HCT116 (cell line): ENCODE results near the gene TIMP1. TPM values are rescaled to one million over a fixed set of nuclear protein-coding genes. Genes with fewer than 3 reads are reported as not detected.

Experiments used
- ATAC-seq: fragments of 200-7000 bp; cut with Tn5 transposase; 2 replicates; pipeline ENCODE4 v1.9.1; 2020; ENCODE audit warnings: mild to moderate bottlenecking, moderate library complexity
- BruUV-seq: library from RNA; stranded (reverse); fragments of 400-500 nt; replicated peaks from 2 replicates; lab custom pipeline; 2021; lab: Mats Ljungman, UMichigan
- CTCF ChIA-PET: fragments of 300-600 bp; sonication (Branson Sonifier 250); formaldehyde crosslinking; loops from one replicate; lab custom pipeline; 2021; ENCODE audit warnings: antibody characterized with exemption; lab: Charles Lee
- POLR2A ChIA-PET: fragments of 300-600, 350-600 bp; sonication (Branson Sonifier 250); formaldehyde crosslinking; loops from one replicate; lab custom pipeline; 2021; ENCODE audit warnings: antibody characterized with exemption; lab: Charles Lee
- RAD21 ChIA-PET, 2 experiments: fragments of 300-600 bp; sonication (Branson Sonifier 250); formaldehyde crosslinking; loops; one replicate each; lab custom pipeline; 2023; ENCODE audit warnings: low total read pairs in 2 of 2; ENCODE audit not compliant: uncharacterized antibody in 2 of 2, unreplicated experiment in 2 of 2, low non-redundant PET in 1 of 2; lab: Charles Lee
- DNase-seq: peaks from one replicate; pipeline ENCODE4 v3.0.0-alpha.2; 2010; ENCODE audit warnings: low read depth, low spot score
- H2AFZ ChIP-seq: fragments of 200-600 bp; shearing (Covaris generic), sonication (generic); 2 replicates; pipeline ENCODE4 v1.6.1; 2017; ENCODE audit warnings: low read depth, mixed run types, mixed read lengths, antibody characterized with exemption, low read length; ENCODE audit not compliant: poor library complexity, severe bottlenecking
- H3K27ac ChIP-seq: 2 replicates; pipeline ENCODE4 v1.5.1; 2012; ENCODE audit warnings: low read depth, low read length
- H3K27me3 ChIP-seq: fragments of 200-600 bp; sonication (generic); 2 replicates; pipeline ENCODE4 v1.6.1; 2016; ENCODE audit warnings: mixed run types, low read length, mixed read lengths; ENCODE audit not compliant: insufficient read depth
- H3K36me3 ChIP-seq, 2 experiments: fragments of 200-500 bp in 1 of 2; fragments of 200-600 bp in 1 of 2; sonication (Bioruptor generic) in 1 of 2; sonication (generic) in 1 of 2; 2 replicates each; pipeline versions ENCODE4 v1.5.1 to v1.6.1; 2014 to 2016; ENCODE audit warnings: low read length in 2 of 2, inconsistent platforms in 1 of 2, mixed read lengths in 1 of 2, mixed run types in 1 of 2; ENCODE audit not compliant: insufficient read depth in 2 of 2, control insufficient read depth in 1 of 2
- H3K4me1 ChIP-seq, 2 experiments: fragments of 200-600 bp in 1 of 2; sonication (generic) in 1 of 2; 2 replicates each; pipeline versions ENCODE4 v1.5.1 to v1.6.1; 2012 to 2017; ENCODE audit warnings: low read length in 2 of 2, inconsistent platforms in 1 of 2, mild to moderate bottlenecking in 1 of 2, mixed read lengths in 1 of 2, mixed run types in 1 of 2, moderate library complexity in 1 of 2; ENCODE audit not compliant: insufficient read depth in 2 of 2, control insufficient read depth in 1 of 2
- H3K4me2 ChIP-seq: fragments of 200-600 bp; sonication (generic); 2 replicates; pipeline ENCODE4 v1.6.1; 2017; ENCODE audit warnings: mixed run types, low read length, mixed read lengths
- H3K4me3 ChIP-seq, 2 experiments: fragments of 200-600 bp in 1 of 2; sonication (generic) in 1 of 2; replicated peaks in 1 of 2; 2 replicates each; pipeline ENCODE4 v1.5.1; 2011 to 2016; ENCODE audit warnings: low read length in 2 of 2, control low read depth in 1 of 2, low read depth in 1 of 2, mild to moderate bottlenecking in 1 of 2, mixed read lengths in 1 of 2, mixed run types in 1 of 2
- H3K79me2 ChIP-seq: fragments of 200-600 bp; sonication (generic); 2 replicates; pipeline ENCODE4 v1.6.1; 2017; ENCODE audit warnings: mild to moderate bottlenecking, mixed run types, low read length, moderate library complexity, mixed read lengths; ENCODE audit not compliant: insufficient read depth
- H3K9ac ChIP-seq: fragments of 200-600 bp; sonication (generic); 2 replicates; pipeline ENCODE4 v1.6.1; 2016; ENCODE audit warnings: low read length, mixed read lengths
- H3K9me2 ChIP-seq: fragments of 200-600 bp; sonication (generic), shearing (Covaris generic); 2 replicates; pipeline ENCODE4 v1.6.1; 2017; ENCODE audit warnings: mixed run types, mild to moderate bottlenecking, moderate library complexity; ENCODE audit not compliant: insufficient read depth
- H3K9me3 ChIP-seq, 2 experiments: fragments of 200-500 bp in 1 of 2; fragments of 200-600 bp in 1 of 2; sonication (Bioruptor generic) in 1 of 2; sonication (generic) in 1 of 2; 2 replicates each; pipeline ENCODE4 v1.6.1; 2014 to 2017; ENCODE audit warnings: low read length in 2 of 2, mixed read lengths in 2 of 2, inconsistent platforms in 1 of 2, low read depth in 1 of 2, mild to moderate bottlenecking in 1 of 2, mixed run types in 1 of 2, moderate library complexity in 1 of 2; ENCODE audit not compliant: control insufficient read depth in 1 of 2, insufficient read depth in 1 of 2
- H4K20me1 ChIP-seq: fragments of 200-600 bp; sonication (generic), shearing (Covaris generic); 2 replicates; pipeline ENCODE4 v1.6.1; 2017; ENCODE audit warnings: mixed run types, mild to moderate bottlenecking, moderate library complexity; ENCODE audit not compliant: insufficient read depth
- CEBPB ChIP-seq: IDR thresholded peaks from 2 replicates; pipeline ENCODE4 v1.6.1; 2012; ENCODE audit warnings: low read depth
- EGR1 ChIP-seq: IDR thresholded peaks from 2 replicates; pipeline ENCODE4 v1.6.1; 2012; ENCODE audit warnings: low read depth
- EZH2 ChIP-seq: fragments of 200-600 bp; sonication (generic); IDR thresholded peaks from 2 replicates; pipeline ENCODE4 v1.6.1; 2017; ENCODE audit warnings: antibody characterized with exemption, mixed run types
- EZH2phosphoT487 ChIP-seq: fragments of 200-600 bp; IDR thresholded peaks from 2 replicates; pipeline ENCODE4 v1.6.1; 2018; ENCODE audit warnings: antibody characterized with exemption, borderline replicate concordance
- FOSL1 ChIP-seq: IDR thresholded peaks from 2 replicates; pipeline ENCODE4 v1.6.1; 2012; ENCODE audit warnings: low read depth
- JUND ChIP-seq: IDR thresholded peaks from 2 replicates; pipeline ENCODE4 v1.6.1; 2012
- POLR2AphosphoS5 ChIP-seq: IDR thresholded peaks from 2 replicates; pipeline ENCODE4 v1.6.1; 2011; ENCODE audit warnings: mild to moderate bottlenecking, low read depth, low read length, moderate library complexity
- SP1 ChIP-seq: IDR thresholded peaks from 2 replicates; pipeline ENCODE4 v1.6.1; 2012; ENCODE audit warnings: low read depth
- SRF ChIP-seq: IDR thresholded peaks from 2 replicates; pipeline ENCODE4 v1.6.1; 2012; ENCODE audit warnings: low read depth
- ZFX ChIP-seq: fragments of 450-650 bp; IDR thresholded peaks from 2 replicates; pipeline ENCODE4 v1.6.1; 2017
- ZNF274 ChIP-seq: fragments of 200-500 bp; sonication (Bioruptor generic); IDR thresholded peaks from 2 replicates; pipeline ENCODE4 v1.6.1; 2014; ENCODE audit warnings: mild to moderate bottlenecking, low read depth, low read length, inconsistent platforms
- intact Hi-C: fragments of 100-400 bp; cut with micrococcal nuclease; formaldehyde crosslinking; loops from 2 replicates; pipeline ENCODE4 v1.10.0; 2022
- total RNA-seq: library from RNA; stranded (reverse); gene quantifications from one replicate; pipeline ENCODE4 v1.2.1, GENCODE V29; 2021; ENCODE audit not compliant: unreplicated experiment
- TF ChIP-seq, protein P1 (sequence below), 3 experiments: fragments of 200-600 bp in 1 of 3; sonication (generic) in 1 of 3; IDR thresholded peaks in 2 of 3; conservative IDR thresholded peaks in 1 of 3; 2 replicates each; pipeline ENCODE4 v1.5.1; 2012 to 2017; ENCODE audit warnings: low read depth in 2 of 3, low read length in 2 of 3, antibody characterized with exemption in 1 of 3, borderline replicate concordance in 1 of 3, control low read depth in 1 of 3, mild to moderate bottlenecking in 1 of 3, mixed read lengths in 1 of 3, mixed run types in 1 of 3, moderate library complexity in 1 of 3; ENCODE audit not compliant: insufficient read depth in 1 of 3
- TF ChIP-seq, protein P2 (sequence below): IDR thresholded peaks from 2 replicates; pipeline ENCODE4 v1.6.1; 2011; ENCODE audit warnings: mild to moderate bottlenecking, low read length, moderate library complexity; ENCODE audit not compliant: insufficient replicate concordance; ENCODE audit errors: extremely low read depth
- TF ChIP-seq, protein P3 (sequence below): IDR thresholded peaks from 2 replicates; pipeline ENCODE4 v1.6.1; 2012

The TIMP1 gene
- total RNA-seq, 1 experiment from 2014 or later, result 225 TPM

DNA sequence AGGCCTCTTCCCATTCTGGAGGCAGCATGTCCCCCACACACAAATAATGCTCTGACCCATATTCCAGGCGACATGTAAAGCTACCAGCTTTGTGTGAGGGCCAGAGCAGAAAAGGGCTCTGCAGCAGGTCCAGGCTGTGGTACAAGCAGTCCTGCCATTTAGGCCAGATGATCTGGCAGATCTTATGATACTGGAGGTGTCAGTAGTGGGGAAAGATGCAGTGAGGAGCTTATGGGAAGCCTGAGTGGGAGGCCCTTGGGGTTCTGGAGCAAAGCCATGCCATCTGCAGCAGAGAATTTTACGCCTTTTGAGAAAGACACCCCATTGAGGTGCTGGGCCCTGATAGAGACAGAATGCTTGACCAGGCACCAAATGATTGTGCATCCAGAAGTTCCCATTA is 29.7 kb downstream of the TIMP1 start:
- Histone ChIP-seq H3K4me1 (no peaks in the 10 kb centered on the region; a peak in 1 of 4 replicates), H3K27ac (no peak overlapping the region), H3K9ac (no peak overlapping the region), H3K9me3 (no peaks in the 10 kb centered on the region), H3K36me3 (no peaks in the 10 kb centered on the region), H3K79me2 (no peaks in the 10 kb centered on the region), H2AFZ (no peak overlapping the region), H3K4me3 (no peak overlapping the region), H3K4me2 (no peak overlapping the region), H4K20me1 (no peaks in the 10 kb centered on the region), H3K9me2 (no peaks in the 10 kb centered on the region), H3K27me3 (no peaks in the 10 kb centered on the region)
- RAD21 ChIA-PET, result no interaction called here
- ATAC-seq (no peak), DNase-seq (no peak)
- POLR2A ChIA-PET, result no interaction called here
- no peak for TF ChIP-seq SP1
- TF ChIP-seq EZH2phosphoT487, result no peak
- TF ChIP-seq ZNF274, result no peak
- TF ChIP-seq CEBPB, result no peak
- TF ChIP-seq, protein P1, sequence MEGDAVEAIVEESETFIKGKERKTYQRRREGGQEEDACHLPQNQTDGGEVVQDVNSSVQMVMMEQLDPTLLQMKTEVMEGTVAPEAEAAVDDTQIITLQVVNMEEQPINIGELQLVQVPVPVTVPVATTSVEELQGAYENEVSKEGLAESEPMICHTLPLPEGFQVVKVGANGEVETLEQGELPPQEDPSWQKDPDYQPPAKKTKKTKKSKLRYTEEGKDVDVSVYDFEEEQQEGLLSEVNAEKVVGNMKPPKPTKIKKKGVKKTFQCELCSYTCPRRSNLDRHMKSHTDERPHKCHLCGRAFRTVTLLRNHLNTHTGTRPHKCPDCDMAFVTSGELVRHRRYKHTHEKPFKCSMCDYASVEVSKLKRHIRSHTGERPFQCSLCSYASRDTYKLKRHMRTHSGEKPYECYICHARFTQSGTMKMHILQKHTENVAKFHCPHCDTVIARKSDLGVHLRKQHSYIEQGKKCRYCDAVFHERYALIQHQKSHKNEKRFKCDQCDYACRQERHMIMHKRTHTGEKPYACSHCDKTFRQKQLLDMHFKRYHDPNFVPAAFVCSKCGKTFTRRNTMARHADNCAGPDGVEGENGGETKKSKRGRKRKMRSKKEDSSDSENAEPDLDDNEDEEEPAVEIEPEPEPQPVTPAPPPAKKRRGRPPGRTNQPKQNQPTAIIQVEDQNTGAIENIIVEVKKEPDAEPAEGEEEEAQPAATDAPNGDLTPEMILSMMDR (IDR thresholded peaks at IDR 0.05 in 2 of 3, conservative IDR thresholded peaks at IDR 0.05 in 1 of 3; ENCODE audit: borderline replicate concordance in 1 of 3, insufficient read depth in 1 of 3, low read depth in 2 of 3, low read length in 2 of 3), result no peak
- no peak for TF ChIP-seq SRF
- TF ChIP-seq, protein P2, sequence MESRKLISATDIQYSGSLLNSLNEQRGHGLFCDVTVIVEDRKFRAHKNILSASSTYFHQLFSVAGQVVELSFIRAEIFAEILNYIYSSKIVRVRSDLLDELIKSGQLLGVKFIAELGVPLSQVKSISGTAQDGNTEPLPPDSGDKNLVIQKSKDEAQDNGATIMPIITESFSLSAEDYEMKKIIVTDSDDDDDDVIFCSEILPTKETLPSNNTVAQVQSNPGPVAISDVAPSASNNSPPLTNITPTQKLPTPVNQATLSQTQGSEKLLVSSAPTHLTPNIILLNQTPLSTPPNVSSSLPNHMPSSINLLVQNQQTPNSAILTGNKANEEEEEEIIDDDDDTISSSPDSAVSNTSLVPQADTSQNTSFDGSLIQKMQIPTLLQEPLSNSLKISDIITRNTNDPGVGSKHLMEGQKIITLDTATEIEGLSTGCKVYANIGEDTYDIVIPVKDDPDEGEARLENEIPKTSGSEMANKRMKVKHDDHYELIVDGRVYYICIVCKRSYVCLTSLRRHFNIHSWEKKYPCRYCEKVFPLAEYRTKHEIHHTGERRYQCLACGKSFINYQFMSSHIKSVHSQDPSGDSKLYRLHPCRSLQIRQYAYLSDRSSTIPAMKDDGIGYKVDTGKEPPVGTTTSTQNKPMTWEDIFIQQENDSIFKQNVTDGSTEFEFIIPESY, result no peak
- TF ChIP-seq ZFX, result no peak
- TF ChIP-seq FOSL1, result no peak
- TF ChIP-seq EGR1, result no peak
- TF ChIP-seq POLR2AphosphoS5, result no peak
- TF ChIP-seq EZH2, result no peak
- TF ChIP-seq, protein P3, sequence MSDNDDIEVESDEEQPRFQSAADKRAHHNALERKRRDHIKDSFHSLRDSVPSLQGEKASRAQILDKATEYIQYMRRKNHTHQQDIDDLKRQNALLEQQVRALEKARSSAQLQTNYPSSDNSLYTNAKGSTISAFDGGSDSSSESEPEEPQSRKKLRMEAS, result no peak
- TF ChIP-seq JUND, result no peak
- no TSS peak for BruUV-seq
- CTCF ChIA-PET, result no interaction called here
- intact Hi-C loops, result no loop called here
